ENCODE measurements around the gene ZIC4.

GRCh38 chr3:147418371-147418781 lies 12.0 kb upstream of the ZIC4 start:
- TF ChIP-seq PBX3 (IDR thresholded peaks at IDR 0.05; ENCODE audit: insufficient replicate concordance, low read depth, low read length) (no peak), ZSCAN29 (IDR thresholded peaks at IDR 0.05) (no peak)

Measured in GM12878 (cell line).